GM19324 (cell line): ENCODE measurements around the gene ZNF750.
"Not testable (repeated sequence)": the region's sequence is repeated elsewhere in the genome, so short reads cannot be mapped to it uniquely, and the experiment has no call there.

ENCODE experiments used
- ATAC-seq: cut with Tn5 transposase; IDR thresholded peaks from one replicate; pipeline ENCODE4 v1.9.1; 2021; ENCODE audit warnings: mild to moderate bottlenecking, moderate library complexity; ENCODE audit not compliant: unreplicated experiment, low FRiP score

The ZNF750 gene

GRCh38 chr17:82799591-82799990 is 40.2 kb downstream of the ZNF750 start:
- no peak for ATAC-seq

GRCh38 chr17:82798752-82799151 is 41.1 kb downstream of the ZNF750 start:
- no peak for ATAC-seq

DNA sequence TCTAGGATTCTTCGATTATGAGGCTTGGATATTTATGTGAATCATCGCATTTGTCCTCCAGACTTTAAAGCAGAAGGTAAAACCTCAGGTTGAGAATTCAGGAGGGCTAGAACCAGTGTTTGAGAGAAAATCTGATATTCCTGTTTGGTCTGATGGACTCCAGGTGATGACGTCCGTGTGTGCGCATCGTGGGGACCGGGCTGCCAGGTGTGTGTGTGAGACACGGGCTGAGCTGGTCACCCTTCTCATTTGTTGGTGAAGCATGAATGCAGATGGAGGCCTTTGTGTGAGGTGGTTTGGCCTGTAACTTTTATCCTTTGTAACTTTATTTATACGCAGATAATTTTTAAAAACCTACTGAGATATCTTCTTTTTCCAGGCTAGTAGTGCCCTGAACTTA is 42.8 kb downstream of the ZNF750 start:
- no peak for ATAC-seq

- ATAC-seq = no peak
Measured at GRCh38 chr17:82795615-82796014, 44.2 kb downstream of the ZNF750 start.

DNA sequence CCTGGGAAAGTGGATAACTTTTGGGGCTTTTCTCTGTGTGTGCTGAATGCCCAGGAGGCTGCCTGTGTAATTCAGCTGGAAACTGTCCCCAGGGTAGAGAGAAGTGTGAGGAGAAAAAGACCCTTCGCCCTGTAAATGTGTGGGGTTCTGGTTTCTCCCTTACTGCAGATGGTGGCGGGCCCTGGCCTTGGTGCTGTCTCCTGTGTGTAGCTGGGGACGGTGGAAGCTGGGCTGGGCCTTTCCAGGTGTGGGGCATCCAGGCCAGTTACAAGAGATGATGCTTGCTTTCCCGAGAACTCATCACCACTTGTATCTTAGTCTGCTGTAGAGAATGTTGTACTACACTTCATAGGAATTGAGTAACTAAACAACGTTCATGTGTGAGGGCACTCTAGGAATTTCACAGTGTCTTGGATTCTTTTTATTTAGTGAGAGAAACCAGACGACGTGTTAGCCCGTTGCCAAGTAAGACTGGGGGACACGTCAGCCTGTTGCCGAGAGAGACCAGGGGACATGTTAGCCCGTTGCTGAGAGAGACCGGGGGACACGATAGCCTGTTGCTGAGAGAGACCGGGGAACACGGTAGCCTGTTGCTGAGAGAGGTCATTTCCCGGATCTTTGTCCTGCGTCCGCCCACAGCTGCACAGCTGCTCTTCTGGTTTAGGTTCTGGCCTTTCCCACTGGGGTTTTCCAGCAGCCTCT is 44.9 kb downstream of the ZNF750 start:
- no peak for ATAC-seq

- no peak for ATAC-seq
Measured at GRCh38 chr17:82793974-82794630, 45.7 kb downstream of the ZNF750 start.

DNA sequence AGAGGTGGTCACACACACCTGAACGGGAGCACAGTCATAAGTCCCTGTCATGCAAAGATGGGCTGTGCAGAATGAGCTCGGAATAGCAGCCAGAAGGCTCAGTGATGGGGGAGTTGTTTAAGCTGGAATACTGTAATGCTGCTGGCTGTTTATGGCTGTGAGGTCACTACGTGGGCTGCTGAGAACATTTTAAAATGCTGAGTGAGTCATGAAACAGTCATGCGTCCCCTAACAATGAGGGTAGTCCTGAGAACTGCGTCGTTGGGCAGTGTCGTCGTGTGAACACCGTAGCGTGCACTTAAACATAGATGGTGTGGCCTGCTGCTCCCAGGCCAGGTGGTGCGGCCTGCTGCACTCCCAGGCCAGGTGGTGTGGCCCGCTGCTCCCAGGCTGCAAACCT is 48.3 kb downstream of the ZNF750 start:
- ATAC-seq = no peak

DNA sequence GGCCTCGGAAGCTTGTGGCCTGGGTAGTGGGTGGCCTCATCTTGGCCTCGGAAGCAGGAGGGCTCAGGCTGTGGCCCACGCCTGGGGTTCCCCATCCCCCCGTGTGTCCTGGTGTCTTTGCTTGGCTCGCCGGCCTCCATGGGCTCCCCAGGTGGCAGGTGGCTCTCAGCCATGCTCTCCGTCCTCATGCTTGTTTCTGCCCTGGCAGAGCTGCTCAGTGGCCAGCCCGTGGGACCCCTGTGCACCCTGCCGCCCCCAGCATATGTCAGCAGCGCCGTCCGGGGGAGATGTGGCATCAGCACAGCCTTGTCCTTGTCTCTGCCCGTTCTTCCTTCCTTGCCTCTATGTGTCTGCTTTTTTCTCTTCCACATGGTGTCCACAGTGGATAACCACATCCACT is 49.4 kb downstream of the ZNF750 start:
- ATAC-seq = no peak

DNA sequence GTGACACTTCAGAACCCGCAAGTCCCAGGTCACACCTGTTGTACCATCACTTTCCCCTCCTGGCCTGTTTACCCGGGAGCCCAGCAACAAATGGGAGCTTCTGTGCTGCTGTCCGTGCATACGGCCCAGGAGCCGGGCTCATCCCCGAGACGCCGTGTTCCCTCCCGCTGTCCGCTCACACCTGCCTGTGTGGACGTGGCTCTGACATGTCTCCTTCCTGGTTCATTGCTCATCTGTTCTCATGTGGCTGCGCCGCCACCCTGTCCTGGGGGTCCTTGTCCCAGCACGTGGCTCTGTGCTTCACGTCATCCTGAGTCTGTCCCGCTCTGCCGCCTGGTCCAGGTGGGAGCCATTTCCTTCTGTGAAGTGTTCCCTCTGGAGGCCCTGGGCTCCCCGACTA is 50.0 kb downstream of the ZNF750 start:
- ATAC-seq = no peak

- ATAC-seq = no peak
Measured at GRCh38 chr17:82789051-82789592, 50.7 kb downstream of the ZNF750 start.

- ATAC-seq = no peak
Measured at GRCh38 chr17:82788206-82789001, 51.4 kb downstream of the ZNF750 start.

GRCh38 chr17:82787081-82787848 is 52.6 kb downstream of the ZNF750 start:
- no peak for ATAC-seq

DNA sequence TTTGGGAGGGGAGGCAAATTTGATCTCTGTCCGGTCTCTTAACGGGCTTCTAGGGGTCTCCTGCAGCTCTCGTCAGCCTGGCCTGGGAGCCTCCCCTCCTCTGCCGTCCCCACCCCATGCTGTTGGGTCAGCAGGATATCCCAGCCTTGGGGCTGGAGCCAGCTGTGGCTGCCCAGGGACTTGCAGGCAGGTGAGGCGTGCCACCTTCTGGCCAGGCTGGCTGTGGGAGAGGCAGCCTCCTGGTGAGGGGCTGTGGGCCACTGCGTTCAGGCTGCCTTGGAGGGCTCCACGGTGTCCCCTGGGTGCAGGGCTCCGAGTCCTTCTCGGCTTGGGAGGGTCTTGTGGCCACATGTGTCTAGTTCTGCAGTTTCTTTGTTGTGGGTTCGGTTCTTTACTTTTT is 53.4 kb downstream of the ZNF750 start:
- no peak for ATAC-seq

DNA sequence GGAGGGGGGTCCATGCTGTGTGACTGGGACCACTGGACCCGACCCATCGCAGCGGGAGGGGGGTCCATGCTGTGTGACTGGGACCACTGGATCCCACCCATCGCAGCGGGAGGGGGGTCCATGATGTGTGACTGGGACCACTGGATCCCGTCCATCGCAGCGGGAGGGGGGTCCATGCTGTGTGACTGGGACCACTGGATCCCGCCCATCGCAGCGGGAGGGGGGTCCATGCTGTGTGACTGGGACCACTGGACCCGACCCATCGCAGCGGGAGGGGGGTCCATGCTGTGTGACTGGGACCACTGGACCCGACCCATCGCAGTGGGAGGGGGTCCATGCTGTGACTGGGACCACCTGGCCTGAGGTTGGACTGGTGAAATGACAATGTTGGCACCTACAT is 54.2 kb downstream of the ZNF750 start:
- ATAC-seq = not testable (repeated sequence)

GRCh38 chr17:82783498-82783897 is 56.3 kb downstream of the ZNF750 start:
- ATAC-seq = no peak

DNA sequence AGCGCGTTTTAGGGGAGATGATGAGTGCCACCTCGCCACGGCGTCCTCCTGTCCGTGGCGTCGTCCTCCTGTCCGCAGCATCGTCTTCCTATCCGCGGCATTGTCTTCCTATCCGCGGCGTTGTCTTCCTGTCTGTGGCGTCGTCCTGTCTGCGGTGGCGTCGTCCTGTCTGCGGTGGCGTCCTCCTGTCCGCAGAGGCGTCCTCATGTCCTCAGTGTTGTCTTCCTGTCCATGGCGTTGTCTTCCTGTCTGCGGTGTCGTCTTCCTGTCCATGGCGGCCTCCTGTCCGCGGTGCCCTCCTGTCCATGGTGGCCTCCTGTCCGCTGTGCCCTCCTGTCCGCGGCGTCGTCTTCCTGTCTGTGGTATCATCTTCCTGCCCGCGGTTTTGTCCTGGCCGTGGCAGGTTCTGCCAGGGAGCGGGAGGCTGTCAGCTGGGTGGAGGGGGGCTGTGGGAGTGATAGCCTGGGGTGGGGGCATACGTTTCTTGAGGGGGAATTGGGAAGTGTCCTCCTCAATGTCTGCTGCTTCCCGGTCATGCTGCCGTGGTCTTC is 57.1 kb downstream of the ZNF750 start:
- no peak for ATAC-seq

- no peak for ATAC-seq
Measured at GRCh38 chr17:82781894-82782274, 57.9 kb downstream of the ZNF750 start.

DNA sequence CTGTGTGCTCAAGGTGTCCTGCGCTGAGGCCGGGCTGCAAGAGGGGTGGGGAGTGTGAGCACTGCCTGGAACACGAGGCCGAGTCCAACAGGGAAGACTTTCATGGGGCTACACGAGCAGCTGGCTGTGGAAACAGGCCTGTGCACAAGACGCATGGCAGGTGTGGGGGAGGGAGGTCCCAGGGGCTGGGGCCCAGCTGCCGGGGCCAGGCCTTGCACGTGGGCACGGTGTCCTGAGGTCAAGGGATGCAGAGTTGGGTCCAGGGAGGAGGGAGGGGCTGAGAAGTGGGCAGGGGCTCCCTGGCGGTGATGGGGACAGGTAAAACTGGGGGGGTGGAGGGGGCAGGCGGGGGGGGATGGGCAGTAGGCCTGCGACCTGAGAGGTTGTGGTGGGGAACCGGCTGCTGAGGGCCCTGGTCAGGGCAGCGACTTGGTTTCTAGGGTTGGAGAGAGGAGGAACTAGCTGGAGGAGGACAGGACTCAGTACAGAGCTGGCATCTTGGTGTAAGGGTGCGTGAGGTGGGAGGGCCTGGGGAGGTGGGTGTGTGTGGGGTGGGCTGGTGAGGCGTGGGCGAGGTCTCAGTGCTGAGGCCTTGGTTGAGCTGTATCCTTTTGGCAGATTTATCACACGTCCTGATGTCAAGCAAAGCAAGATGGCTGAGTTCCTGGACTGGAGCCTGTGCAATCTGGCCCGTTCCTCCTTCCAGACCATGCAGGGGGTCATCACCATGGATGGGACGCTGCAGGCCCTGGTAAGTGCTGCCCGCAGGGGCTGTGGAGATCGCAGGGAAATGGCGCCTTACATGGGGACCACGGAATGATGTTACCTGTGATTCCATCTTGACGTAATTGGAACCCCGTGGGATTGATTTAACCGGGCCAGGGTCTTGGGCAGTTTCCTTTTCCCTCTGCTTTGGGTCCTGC is 58.6 kb downstream of the ZNF750 start:
- ATAC-seq = no peak

DNA sequence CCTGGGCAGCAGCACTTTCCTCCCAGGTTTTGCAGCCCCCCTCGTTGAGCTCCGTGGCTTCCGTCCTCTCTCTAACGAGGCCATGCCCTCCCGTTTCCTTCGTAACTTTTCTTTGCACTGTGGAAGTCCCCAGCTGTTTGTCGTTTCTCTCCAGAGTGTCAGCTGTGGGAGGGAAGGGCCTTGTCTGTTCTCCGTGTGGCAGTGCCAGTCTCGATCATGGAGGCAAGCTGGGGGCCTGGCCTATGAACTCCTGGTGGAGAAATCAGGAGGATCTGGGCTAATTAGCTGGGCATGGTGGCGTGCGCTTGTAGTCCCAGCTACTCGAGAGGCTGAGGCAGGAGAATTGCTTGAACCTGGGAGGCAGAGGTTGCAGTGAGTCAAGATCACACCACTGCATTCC is 59.6 kb downstream of the ZNF750 start:
- ATAC-seq = no peak
